Gastroesophageal sphincter (tissue), 3 donors: ENCODE data around the gene MPZ.

Source experiments
- CTCF ChIP-seq, 4 experiments: fragments of 200-600 bp in 2 of 4; fragments of 450-650 bp in 2 of 4; sonication (generic) in 1 of 4; IDR thresholded peaks; one replicate each; pipeline ENCODE4 v1.5.1; 2017 to 2019; ENCODE audit warnings: antibody characterized with exemption in 4 of 4, mild to moderate bottlenecking in 2 of 4, moderate library complexity in 2 of 4
- EP300 ChIP-seq: sonication (generic); formaldehyde crosslinking; IDR thresholded peaks from one replicate; pipeline ENCODE4 v1.6.1; 2017; ENCODE audit warnings: antibody characterized with exemption, mild to moderate bottlenecking
- POLR2A ChIP-seq, 2 donors: fragments of 450-650 bp; IDR thresholded peaks; one replicate each; pipeline ENCODE4 v1.6.1; 2017; ENCODE audit warnings: antibody characterized with exemption in 2 of 2, mild to moderate bottlenecking in 2 of 2, moderate library complexity in 1 of 2

DNA sequence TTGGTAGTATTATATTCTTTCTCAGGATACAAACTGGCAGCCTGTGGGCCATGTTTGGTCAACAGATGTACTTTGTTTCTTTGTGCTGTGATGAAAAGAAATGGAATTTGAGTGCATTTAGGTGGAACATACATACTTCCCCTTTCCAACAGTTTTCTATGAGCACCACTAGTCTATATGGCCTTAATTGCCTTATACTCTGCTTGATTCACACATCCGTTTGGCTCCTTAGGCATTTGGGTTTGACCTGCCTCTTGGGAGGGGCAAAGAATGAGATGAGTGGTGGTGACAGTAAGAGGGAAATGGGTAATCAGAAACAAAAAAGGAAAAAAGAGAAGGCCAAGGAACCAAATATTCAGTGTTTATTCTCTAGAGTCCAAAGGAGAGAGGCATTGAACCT is 40.9 kb upstream of the MPZ start:
- no peak for TF ChIP-seq EP300
- no peak for TF ChIP-seq POLR2A (IDR thresholded peaks at IDR 0.05)
- no peak for TF ChIP-seq CTCF (IDR thresholded peaks at IDR 0.05)
